Glutamatergic neuron (in vitro differentiated cells): ENCODE results near the gene TMPRSS12. TPM values are rescaled to one million over a fixed set of nuclear protein-coding genes. Genes with fewer than 3 reads are reported as not detected.
"Not testable (repeated sequence)": the region's sequence is repeated elsewhere in the genome, so short reads cannot be mapped to it uniquely, and the experiment has no call there.

Source experiments
- DNase-seq: peaks from one replicate; pipeline ENCODE4 v3.0.0; 2022
- H3K27ac Mint-ChIP-seq: one replicate; pipeline ENCODE4 v1.8.0; 2020; ENCODE audit warnings: mild to moderate bottlenecking, mixed read lengths, inconsistent platforms; ENCODE audit not compliant: unreplicated experiment
- H3K27me3 Mint-ChIP-seq: one replicate; pipeline ENCODE4 v1.8.0; 2020; ENCODE audit warnings: mild to moderate bottlenecking, moderate library complexity, mixed read lengths, inconsistent platforms; ENCODE audit not compliant: unreplicated experiment
- H3K36me3 Mint-ChIP-seq: one replicate; pipeline ENCODE4 v1.8.0; 2020; ENCODE audit warnings: mild to moderate bottlenecking, mixed read lengths, inconsistent platforms; ENCODE audit not compliant: unreplicated experiment
- H3K4me1 Mint-ChIP-seq: one replicate; pipeline ENCODE4 v1.8.0; 2020; ENCODE audit warnings: mild to moderate bottlenecking, low read depth, mixed read lengths, inconsistent platforms; ENCODE audit not compliant: unreplicated experiment
- H3K4me3 Mint-ChIP-seq: one replicate; pipeline ENCODE4 v1.8.0; 2020; ENCODE audit warnings: mild to moderate bottlenecking, mixed read lengths, inconsistent platforms; ENCODE audit not compliant: unreplicated experiment
- H3K9me3 Mint-ChIP-seq: one replicate; pipeline ENCODE4 v1.8.0; 2020; ENCODE audit warnings: mild to moderate bottlenecking, moderate library complexity, mixed read lengths, inconsistent platforms; ENCODE audit not compliant: unreplicated experiment
- CTCF ChIP-seq: fragments of 200-600 bp; sonication (generic); IDR thresholded peaks from one replicate; pipeline ENCODE4 v1.5.0; 2021; ENCODE audit not compliant: partially characterized antibody, unreplicated experiment
- total RNA-seq: library from RNA; stranded (reverse); fragmentation: NEBNext Ultra II Directional; extraction: Animal tissue kit (Norgen Biotek cat#: 25700); gene quantifications from one replicate; pipeline ENCODE4 v1.2.1, GENCODE V29; 2021; ENCODE audit not compliant: unreplicated experiment

The TMPRSS12 gene
- total RNA-seq, 1 donor from 2014 or later: not detected

- Mint-ChIP-seq H3K4me1 (no peaks in the 10 kb centered on the region), H3K27me3 (no peaks in the 10 kb centered on the region), H3K4me3 (no peak overlapping the region), H3K9me3 (no peaks in the 10 kb centered on the region), H3K27ac (no peak overlapping the region), H3K36me3 (no peaks in the 10 kb centered on the region)
- TF ChIP-seq CTCF: no peak
- DNase-seq: no peak
These were observed 45.9 kb downstream of the TMPRSS12 start for GRCh38 chr12:50888666-50889065.

GRCh38 chr12:50894241-50894640 is 51.5 kb downstream of the TMPRSS12 start:
- no peak for TF ChIP-seq CTCF
- Mint-ChIP-seq H3K4me1 (no peaks in the 10 kb centered on the region), H3K4me3 (no peak overlapping the region), H3K9me3 (no peaks in the 10 kb centered on the region), H3K36me3 (no peaks in the 10 kb centered on the region), H3K27ac (no peak overlapping the region), H3K27me3 (no peaks in the 10 kb centered on the region)
- DNase-seq: no peak

- no peak overlapping the region for H3K4me3 Mint-ChIP-seq
These were observed 59.0 kb downstream of the TMPRSS12 start for GRCh38 chr12:50901685-50902113.

GRCh38 chr12:50908479-50908878 is 65.8 kb downstream of the TMPRSS12 start:
- H3K4me1 Mint-ChIP-seq, DNase-seq, H3K27me3 Mint-ChIP-seq, H3K4me3 Mint-ChIP-seq, H3K27ac Mint-ChIP-seq, H3K9me3 Mint-ChIP-seq: not testable (repeated sequence)
- peaks cover 25% of the 10 kb centered on the region for H3K36me3 Mint-ChIP-seq

More at GRCh38 chr12:50901685-50902113, 59.0 kb downstream of the TMPRSS12 start:
- no peak for DNase-seq
- Mint-ChIP-seq H3K9me3 (no peaks in the 10 kb centered on the region), H3K27me3 (peaks cover 1% of the 10 kb centered on the region), H3K4me1 (no peaks in the 10 kb centered on the region), H3K36me3 (peaks cover 5% of the 10 kb centered on the region), H3K27ac (no peak overlapping the region)
- no peak for TF ChIP-seq CTCF

GRCh38 chr12:50912361-50912760 is 69.6 kb downstream of the TMPRSS12 start:
- not testable (repeated sequence) for H3K4me1 Mint-ChIP-seq, H3K27me3 Mint-ChIP-seq, H3K27ac Mint-ChIP-seq, DNase-seq, H3K9me3 Mint-ChIP-seq, H3K4me3 Mint-ChIP-seq
- peaks cover 38% of the 10 kb centered on the region for H3K36me3 Mint-ChIP-seq

GRCh38 chr12:50913224-50913623 is 70.5 kb downstream of the TMPRSS12 start:
- Mint-ChIP-seq H3K9me3 (peaks cover 7% of the 10 kb centered on the region), H3K27ac (no peak overlapping the region), H3K36me3 (peaks cover 47% of the 10 kb centered on the region), H3K4me1 (no peaks in the 10 kb centered on the region), H3K27me3 (no peaks in the 10 kb centered on the region), H3K4me3 (no peak overlapping the region)
- TF ChIP-seq CTCF: no peak
- no peak for DNase-seq
